HG02970 (cell line): Measurements from ENCODE around the gene ARL6IP6.
"Not testable (repeated sequence)": the region's sequence is repeated elsewhere in the genome, so short reads cannot be mapped to it uniquely, and the experiment has no call there.

Experiments used
- ATAC-seq: cut with Tn5 transposase; IDR thresholded peaks from one replicate; pipeline ENCODE4 v1.9.1; 2021; ENCODE audit warnings: mild to moderate bottlenecking, moderate library complexity, moderate number of reproducible peaks; ENCODE audit not compliant: unreplicated experiment, low FRiP score

Gene ARL6IP6

DNA sequence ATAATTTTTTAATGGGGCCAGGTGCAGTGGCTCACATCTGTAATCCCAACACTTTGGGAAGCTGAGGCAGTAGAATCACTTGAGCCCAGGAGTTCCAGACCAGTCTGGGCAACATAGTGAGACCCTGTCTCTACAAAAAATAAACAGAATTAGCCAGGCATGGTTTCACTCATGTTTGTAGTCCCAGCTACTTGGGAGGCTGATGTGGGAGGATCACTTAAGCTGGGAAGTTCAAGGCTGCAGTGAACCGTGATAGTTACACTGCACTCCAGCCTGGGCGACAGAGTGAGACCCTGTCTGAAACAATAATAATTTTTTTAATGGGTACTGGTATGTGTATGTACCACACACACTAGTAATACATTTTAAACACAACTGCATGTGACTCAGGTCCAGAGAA is 2.4 kb downstream of the ARL6IP6 start:
- no peak for ATAC-seq

DNA sequence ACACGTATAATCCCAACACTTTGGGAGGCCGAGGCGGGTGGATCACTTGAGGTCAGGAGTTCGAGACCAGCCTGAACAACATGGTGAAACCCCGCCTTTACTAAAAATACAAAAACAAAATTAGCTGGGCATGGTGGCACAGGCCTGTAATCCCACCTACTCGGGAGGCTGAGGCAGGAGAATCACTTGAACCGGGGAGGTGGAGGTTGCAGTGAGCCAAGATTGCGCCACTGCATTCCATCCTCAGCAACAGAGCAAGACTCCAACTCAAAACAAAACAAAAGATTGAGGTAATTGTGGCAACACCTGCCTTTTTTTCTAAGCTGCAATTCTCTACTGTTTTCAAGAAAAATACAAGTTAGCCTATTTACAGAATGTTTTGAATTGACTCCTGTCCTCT is 4.2 kb downstream of the ARL6IP6 start:
- not testable (repeated sequence) for ATAC-seq

DNA sequence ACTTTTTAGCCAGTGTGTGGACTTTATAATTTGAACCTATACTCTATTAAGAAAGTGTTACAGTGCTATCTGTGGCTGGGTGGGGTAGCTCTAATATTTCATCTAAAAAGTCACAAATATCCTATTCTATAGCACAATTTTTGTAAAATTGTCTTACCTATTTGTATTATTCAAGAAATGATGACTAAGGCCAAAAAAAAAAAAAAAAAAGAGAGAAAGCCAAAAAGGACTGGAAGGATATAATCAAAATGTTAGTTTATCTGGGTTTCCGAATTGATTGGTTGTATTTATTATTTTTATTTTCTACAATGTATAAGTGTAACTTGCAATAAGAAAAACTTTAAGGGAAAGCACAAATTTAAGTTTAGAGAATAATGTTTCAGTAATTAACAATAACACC is 5.5 kb downstream of the ARL6IP6 start:
- ATAC-seq, result no peak

DNA sequence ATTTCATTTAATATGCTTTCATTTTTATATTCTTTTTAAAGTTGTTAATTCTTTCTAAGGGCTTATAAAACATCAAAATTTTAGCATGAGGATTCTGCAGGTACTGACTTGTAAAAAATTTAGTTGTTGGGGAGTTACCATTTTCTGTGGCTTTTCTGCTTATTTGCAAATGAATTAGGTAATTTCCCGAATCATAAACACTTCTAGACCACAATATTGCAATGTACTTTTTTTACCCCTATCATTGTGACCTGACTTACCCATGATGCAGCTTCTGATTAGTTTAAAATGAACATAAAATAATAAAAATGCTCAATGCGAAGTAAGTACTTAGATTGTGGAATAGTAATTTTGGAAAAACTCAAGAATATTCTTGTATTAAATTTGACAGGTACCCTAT is 11.4 kb downstream of the ARL6IP6 start:
- no peak for ATAC-seq

DNA sequence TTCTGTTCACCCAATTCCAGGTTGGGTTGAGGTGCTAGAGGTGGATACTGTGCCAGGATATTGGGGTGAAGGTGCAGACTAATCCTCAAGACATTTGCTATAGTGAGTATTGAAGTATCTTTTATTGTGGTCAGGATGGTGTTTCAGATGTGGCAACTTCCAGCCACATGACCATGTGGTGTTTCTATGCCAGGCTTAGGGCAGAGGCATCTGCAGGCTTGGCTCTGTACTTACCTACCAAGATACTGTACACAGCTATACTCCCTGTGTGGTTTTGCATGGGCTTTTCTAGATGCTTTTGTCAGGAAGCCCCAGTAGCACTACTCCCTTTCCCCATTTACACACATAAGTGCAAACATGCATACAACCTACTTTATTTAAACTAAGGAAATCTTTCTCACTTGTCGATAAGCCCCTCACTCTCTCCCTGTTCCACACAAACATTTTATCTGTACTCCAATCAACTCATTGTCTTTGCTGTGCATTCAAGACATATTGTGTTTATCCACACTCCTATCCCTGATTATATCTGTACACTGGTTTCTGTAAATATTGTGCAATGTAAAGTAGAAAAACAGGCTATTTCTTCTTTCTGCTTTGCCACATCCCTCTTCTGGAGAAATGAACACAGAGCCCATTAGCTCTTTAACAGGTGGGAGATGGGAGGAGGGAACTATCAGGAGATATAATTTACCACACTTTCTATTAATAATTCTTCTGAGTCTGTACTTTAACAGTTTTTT is 12.3 kb downstream of the ARL6IP6 start:
- ATAC-seq, result no peak

DNA sequence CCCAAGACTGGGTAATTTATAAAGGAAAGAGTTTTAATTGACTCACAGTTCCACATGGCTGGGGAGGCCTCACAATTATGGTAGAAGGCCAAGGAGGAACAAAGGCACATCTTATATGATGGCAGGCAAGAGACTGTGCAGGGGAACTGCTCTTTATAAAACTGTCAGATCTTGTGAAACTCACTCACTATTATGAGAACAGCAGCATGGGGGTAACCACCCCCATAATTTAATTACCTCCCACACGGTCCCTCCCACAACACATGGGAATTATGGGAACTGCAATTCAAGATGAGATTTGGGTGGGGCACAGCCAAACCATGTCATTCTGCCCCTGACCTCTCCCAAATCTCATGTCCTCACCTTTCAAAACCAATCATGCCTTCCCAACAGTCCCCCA is 19.1 kb downstream of the ARL6IP6 start:
- not testable (repeated sequence) for ATAC-seq

DNA sequence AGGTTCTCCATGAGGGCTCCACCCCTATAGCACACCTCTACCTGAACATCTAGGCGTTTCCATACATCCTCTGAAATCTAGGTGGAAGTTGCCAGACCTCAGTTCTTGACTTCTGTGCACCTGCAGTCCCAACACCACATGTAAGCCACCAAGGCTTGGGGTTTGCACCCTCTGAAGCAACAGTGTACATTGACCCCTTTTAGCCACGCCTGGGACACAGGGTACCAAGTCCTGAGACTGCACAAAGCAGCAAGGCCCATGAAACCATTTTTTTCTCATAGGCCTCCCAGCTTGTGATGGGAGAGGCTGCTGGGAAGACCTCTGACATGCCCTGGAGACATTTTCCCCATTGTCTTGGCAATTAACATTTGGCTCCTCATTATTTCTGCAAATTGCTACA is 20.0 kb downstream of the ARL6IP6 start:
- no peak for ATAC-seq

DNA sequence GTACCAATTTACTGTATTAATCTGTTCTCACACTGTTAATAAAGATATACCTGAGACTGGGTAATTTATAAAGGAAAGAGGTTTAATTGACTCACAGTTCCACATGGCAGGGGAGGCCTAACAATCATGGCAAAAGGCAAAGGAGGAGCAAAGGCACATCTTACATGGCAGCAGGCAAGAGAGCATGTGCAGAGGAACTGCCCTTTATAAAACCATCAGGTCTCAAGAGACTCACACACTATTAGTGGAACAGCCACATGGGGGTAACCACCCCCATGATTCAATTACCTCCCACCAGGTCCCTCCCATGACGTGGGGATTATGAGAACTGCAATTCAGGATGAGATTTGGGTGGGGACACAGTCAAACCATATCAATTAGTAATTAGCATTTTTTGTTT is 21.3 kb downstream of the ARL6IP6 start:
- not testable (repeated sequence) for ATAC-seq

DNA sequence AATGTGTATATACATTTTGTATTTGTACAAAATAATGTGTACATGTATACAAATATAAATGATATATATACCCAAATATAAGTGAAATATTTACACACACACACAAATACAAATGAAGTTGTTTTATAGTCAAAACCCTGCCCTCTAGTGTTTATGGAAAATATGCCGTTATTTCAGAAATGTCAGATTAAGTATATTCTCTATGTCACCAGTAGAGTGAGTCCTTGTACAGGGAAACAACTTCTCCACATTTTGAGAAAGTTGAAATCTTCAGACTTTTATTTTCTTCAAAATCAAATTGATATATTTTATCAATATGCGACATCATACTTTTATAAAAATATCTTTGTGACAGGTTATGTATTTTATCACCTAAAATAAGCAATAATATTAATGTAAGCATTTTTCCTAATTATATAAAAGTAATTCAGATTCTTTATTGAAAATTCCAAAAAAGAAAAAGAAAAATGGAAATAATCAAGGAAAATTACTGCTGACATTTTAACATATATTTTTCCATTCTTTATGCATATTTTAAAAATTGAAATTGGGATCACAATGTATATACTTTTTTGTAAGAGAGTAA is 22.4 kb downstream of the ARL6IP6 start:
- peak; percentile 73 for ATAC-seq

DNA sequence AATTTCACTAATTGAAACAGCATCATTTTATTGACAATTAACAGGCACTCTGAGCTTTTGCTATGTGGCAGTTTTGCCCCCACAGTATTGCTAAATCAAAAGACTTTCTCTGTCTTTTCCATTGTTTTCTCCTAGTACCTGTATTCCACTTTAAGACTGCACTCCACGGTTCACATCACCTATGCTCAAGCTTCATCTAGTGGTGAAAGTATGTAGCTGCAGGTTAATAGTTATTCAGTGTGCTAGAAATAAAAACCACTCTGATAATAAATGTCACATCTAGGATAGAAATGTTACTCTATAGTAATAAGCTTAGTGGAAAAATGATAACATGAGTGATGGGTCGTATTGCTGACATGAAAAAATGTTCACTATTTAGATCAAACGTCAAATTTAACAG is 24.6 kb downstream of the ARL6IP6 start:
- ATAC-seq, result no peak

DNA sequence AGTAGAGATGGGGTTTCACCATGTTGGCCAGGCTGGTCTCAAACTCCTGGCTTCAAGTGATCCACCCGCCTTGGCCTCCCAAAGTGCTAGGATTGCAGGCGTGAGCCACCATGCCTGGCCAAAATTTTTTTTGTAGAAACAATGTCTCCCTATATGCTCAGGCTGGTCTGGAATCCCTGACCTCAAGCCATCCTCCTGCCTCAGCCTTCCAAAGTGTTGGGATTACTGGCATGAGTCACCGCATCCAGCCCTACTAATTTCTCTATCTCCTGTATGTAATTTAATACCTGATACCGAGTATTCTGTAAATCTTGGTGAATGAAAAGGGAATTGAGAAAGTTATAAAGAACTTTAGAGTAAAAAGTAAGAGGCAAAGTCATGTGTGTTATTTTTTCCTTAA is 29.3 kb downstream of the ARL6IP6 start:
- not testable (repeated sequence) for ATAC-seq

DNA sequence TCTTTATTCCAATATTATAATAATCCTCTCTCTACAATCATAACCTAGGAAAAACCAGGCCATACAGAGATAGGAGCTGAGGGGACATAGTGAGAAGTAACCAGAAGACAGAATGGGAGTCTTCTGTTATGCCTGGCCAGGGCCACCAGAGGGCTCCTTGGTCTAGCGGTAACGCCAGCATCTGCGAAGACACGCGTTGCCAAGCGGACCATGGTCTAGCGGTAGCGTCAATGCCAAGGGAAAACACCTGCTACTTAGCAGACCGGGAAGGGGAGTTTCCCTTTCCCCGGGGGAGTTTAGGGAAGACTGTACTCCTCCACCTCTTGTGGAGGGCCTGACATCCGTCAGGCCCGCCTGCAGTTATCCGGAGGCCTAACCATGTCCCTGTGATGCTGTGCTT is 36.6 kb downstream of the ARL6IP6 start:
- ATAC-seq, result no peak

DNA sequence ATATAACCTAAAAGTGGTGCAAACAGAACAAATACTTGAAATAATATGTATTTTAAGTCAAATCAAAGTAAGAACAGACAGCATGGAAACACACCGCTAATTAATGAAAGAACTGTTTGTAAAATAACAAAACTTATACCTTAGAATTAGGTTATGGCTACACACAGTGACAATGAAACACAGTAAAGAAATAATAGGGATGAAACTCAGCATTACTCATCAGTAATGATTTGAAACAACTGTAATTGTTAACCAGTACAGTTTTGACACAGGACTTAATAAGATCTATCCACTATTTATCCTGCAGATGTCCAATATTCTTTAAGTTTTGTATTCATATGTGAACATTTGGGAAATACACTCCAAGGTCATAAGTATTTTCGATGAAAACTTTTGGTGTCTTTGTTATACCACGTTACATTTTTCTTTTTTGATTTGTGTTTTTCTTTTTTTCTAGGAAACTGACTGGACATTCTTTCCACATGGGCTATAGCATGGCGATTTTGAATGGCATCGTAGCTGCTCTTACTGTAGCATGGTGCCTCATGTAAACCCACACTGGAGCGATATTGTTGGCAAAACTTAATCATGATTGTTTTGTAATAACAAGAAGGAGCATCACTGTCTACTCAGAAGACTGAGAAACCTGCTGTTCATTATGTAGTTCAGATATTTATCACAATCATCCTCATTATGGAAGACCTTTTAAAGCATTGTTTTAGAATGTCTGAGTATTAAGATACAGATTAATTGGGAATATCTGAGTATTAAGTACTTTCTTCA is 41.1 kb downstream of the ARL6IP6 start:
- ATAC-seq, result no peak

DNA sequence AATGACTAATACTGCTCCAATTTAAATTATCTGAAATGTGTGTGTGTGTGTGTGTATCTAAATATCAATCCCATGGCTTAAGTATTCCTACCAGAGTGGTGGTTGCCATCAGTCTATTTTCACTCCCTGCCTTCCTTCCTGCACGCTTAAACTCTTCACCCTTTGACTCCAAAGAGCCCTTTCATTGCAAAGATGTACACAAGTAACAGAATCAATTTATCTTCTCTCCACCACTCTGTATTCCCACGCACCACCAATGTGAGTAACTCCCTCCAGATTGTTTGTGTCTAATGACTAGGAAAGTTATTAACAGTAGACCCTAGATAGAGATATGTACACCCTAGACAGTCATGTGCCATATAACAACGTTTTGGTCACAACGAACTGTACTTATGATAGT is 42.8 kb downstream of the ARL6IP6 start:
- no peak for ATAC-seq

DNA sequence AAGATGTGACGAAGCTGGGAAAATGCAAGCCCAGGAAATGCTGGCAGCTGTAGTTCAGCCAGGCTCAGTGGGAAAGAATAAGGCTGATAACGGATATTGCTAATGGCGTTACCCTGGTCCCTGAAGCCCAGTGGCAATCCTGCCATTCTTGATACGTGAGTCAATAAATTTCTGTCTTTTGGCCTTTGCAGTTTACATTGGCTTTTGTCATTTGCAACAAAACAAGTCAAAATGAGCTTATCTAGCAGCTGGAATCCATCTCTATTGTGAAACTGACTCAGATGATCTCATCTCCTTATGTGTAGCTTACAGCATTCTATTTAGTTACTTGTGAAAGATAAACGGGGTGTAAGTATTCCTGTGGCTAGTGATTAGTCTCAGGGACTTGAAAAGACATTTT is 43.8 kb downstream of the ARL6IP6 start:
- no peak for ATAC-seq

DNA sequence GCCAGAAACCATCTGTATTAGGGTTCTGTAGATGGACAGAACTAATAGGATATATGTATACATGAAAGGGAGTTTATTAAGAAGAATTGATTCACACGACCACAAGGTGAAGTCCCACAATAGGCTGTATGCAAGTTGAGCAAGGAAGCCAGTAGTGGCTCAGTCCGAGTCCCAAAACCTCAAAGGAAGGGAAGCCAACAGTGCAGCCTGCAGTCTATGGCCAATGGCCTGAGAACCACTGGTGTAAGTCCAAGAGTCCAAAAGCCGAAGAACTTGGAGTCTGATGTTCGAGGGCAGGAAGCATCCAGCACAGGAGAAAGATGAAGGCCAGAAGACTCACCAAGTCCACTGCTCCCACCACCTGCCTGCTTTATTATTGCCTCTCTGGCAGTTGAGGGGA is 44.8 kb downstream of the ARL6IP6 start:
- not testable (repeated sequence) for ATAC-seq

DNA sequence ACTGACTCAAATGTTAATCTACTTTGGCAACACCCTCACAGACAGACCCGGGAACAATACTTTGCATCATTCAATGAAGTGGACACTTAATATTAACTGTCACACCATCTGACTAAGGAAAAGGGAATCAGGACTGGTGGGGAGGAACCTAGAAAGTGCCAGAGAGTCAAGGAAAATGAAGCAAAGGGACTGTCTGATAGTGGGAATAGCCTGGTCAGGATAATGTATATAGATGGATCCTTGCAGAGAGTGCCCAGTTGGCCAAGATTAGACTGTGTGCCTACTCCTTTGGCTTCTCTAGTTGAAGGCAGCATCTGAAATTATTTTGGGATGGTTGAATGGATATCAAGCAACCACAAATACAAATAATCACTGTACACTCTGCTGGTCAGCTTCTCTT is 45.2 kb downstream of the ARL6IP6 start:
- ATAC-seq, result no peak

DNA sequence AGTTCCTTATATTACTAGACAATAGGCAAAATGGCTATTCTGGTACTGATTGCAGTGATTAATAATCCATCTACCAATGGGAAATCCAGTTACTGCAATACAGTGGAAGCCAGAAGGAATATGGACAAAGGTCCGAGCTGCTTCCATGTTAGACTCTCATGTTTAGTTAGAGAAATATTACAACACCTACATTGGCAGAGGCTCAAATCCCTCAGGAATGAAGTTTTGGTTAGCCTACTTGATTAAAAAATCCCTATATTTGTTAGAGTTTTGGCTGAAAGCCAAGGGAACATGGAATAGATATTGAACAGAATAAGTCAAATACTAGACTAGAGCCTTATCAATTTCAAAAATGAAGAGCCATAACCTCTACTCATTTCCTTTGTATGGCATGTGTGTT is 48.5 kb downstream of the ARL6IP6 start:
- no peak for ATAC-seq

DNA sequence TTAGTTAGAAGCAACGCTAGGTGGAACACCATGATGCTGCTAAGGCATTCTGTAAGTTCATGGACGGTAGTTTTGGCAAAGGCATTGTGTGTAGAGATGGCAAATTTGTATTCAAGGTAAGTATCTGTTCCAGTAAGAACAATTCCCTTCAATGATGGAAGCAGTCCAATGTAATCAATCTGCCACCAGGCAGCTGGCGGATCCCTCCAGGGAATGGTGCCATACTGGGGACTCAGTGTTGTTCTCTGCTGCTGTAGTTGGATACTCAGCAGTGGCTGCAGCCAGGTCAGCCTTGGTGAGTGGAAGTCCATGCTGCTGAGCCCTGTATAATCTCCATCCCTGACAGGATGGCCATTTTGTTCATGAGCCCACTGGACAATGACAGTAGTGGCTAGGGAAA is 62.8 kb downstream of the ARL6IP6 start:
- ATAC-seq, result no peak

DNA sequence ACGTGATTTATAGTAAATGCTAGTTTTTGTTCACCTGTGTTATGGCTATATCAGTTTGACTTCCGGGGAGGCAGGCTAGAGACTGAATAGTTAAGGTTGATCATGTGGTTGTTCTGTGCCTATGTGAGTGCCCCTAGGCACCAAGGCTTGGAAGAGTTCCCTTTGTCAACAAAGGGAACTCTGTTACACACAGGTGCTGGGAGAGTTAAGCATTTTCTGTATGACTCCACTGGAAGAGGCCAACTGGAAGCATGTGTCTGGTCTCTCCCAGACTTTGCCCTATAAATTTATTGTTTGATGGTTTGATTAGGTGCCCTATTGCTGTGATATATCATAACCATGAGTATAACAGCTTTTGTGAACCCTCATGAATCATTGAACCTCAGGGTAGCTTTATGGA is 63.8 kb downstream of the ARL6IP6 start:
- no peak for ATAC-seq

DNA sequence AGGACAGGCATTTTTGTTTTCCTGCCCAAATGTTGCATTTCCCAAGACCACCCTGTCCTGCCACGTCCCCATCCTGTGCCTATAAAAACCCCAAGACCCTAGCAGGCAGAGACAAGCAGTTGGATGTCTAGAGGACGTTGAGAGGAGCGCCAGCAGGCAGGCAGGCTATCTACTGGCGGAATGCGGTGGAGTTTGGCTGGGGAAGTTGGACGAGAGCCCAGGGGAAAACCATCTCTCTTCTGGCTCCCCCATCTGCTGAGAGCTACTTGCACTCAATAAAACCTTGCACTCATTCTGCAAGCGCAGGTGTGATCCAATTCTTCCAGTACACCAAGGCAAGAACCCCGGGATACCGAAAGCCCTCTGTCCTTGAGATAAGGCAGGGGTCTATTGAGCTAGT is 72.5 kb downstream of the ARL6IP6 start:
- no peak for ATAC-seq

DNA sequence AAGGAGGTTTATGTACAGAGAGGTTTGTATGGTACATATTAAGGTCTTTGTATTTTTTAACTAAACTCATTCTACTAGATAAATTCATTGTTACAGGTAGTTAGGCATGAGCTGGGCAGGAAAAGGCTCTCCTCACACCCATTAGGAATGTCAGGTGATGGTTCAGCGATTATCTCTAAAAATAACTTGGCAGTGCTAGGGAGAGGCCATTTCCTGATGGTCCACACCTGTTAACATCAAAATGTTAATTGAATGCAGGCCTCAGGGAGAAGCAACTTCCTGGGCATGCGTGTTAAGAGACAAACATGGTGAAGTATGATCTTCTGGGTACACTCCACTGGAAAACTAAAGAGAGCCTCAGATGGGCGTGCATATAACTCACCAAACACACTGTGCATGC is 73.6 kb downstream of the ARL6IP6 start:
- ATAC-seq, result no peak
